RPMI8226 (cell line): ENCODE measurements around the gene RBPJ.
"Not testable (repeated sequence)": the region's sequence is repeated elsewhere in the genome, so short reads cannot be mapped to it uniquely, and the experiment has no call there.

Experiments used
- DNase-seq: peaks from one replicate; pipeline ENCODE4 v3.0.0-alpha.2; 2015

The RBPJ gene

GRCh38 chr4:26343038-26343398 is 22.2 kb downstream of the RBPJ start:
- DNase-seq = no peak

- DNase-seq = no peak
Observed at GRCh38 chr4:26344901-26345564, 24.2 kb downstream of the RBPJ start.

GRCh38 chr4:26345565-26345938 is 24.7 kb downstream of the RBPJ start:
- no peak for DNase-seq

- no peak for DNase-seq
Observed at GRCh38 chr4:26346203-26346620, 25.4 kb downstream of the RBPJ start.

- no peak for DNase-seq
Observed at GRCh38 chr4:26349496-26349895, 28.7 kb downstream of the RBPJ start.

- DNase-seq = no peak
Observed at GRCh38 chr4:26351685-26352084, 30.9 kb downstream of the RBPJ start.

- DNase-seq = no peak
Observed at GRCh38 chr4:26354491-26354890, 33.7 kb downstream of the RBPJ start.

GRCh38 chr4:26355392-26356052 is 34.7 kb downstream of the RBPJ start:
- DNase-seq = no peak

- no peak for DNase-seq
Observed at GRCh38 chr4:26356081-26356501, 35.3 kb downstream of the RBPJ start.

- not testable (repeated sequence) for DNase-seq
Observed at GRCh38 chr4:26359521-26359920, 38.7 kb downstream of the RBPJ start.

GRCh38 chr4:26360273-26360672 is 39.5 kb downstream of the RBPJ start:
- no peak for DNase-seq

- no peak for DNase-seq
Observed at GRCh38 chr4:26360864-26361263, 40.0 kb downstream of the RBPJ start.

- DNase-seq = no peak
Observed at GRCh38 chr4:26361297-26361696, 40.5 kb downstream of the RBPJ start.

- no peak for DNase-seq
Observed at GRCh38 chr4:26362745-26363439, 42.1 kb downstream of the RBPJ start.

- DNase-seq = no peak
Observed at GRCh38 chr4:26365537-26366150, 44.8 kb downstream of the RBPJ start.

GRCh38 chr4:26367811-26368210 is 47.0 kb downstream of the RBPJ start:
- DNase-seq = no peak

- no peak for DNase-seq
Observed at GRCh38 chr4:26368685-26369084, 47.9 kb downstream of the RBPJ start.

GRCh38 chr4:26369132-26369531 is 48.3 kb downstream of the RBPJ start:
- no peak for DNase-seq

GRCh38 chr4:26369581-26369980 is 48.8 kb downstream of the RBPJ start:
- DNase-seq = no peak

- no peak for DNase-seq
Observed at GRCh38 chr4:26372076-26372475, 51.3 kb downstream of the RBPJ start.

- DNase-seq = peak; percentile 72
Observed at GRCh38 chr4:26372525-26373172, 51.8 kb downstream of the RBPJ start.

- DNase-seq = no peak
Observed at GRCh38 chr4:26375551-26375950, 54.7 kb downstream of the RBPJ start.
